HG03095 (cell line): ENCODE data around the gene LRRC14B.

Experiments
- ATAC-seq: cut with Tn5 transposase; IDR thresholded peaks from one replicate; pipeline ENCODE4 v1.9.1; 2021; ENCODE audit warnings: moderate library complexity; ENCODE audit not compliant: unreplicated experiment

Gene LRRC14B

DNA sequence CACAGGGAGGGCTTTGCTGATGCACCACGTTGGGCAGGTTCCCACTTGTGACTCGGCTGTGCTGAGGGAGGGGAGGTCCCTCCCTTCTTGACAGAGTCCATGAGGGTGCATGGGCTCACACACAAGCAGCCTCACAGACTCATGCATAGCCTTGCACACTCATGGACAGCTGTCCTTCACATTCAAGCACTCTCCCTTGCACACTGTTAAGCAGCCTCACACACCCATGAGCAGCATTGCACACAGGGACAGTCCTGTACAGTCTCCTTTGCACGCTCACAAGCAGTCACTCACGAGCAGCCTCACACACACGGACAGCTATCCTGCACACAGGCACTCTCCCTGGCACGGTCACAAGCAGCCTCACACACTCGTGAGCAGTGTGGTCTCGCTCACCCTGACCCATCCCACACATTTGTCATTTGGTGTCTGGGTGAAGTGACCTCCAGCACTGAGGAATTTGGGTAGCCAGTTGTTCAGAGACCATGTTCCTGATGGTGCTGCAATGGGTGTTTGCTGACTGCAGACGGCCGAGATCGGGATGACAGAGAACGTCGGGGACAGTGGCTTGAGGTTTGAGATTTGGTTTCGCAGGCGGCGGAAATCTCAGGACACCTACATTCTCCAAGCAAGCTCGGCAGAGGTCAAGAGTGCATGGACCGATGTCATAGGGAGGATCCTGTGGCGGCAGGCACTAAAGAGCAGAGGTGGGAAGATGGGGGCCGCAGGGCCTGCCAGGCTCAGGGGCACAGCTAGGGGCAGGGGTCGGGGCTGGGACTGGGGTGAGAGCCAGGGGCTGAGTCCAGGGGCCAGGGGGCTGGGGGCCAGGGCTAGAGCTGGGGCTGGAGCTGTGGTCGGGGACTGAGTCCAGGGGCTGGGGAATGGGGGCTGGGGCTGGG, 17.7 kb upstream of the LRRC14B start:
- ATAC-seq, result no peak

DNA sequence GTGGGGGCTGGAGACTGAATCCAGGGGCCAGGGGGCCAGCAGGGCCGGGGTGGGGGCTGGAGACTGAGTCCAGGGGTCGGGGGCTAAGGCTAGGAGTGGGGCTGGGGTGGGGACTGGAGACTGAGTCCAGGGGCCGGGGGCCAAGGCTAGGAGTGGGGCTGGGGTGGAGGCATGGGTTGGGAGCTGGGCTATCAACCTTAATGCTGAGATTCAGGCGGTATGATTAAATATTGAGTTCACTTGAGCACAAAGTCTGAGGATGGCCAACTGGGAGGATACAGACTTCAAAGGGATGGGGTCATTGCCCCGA, 17.0 kb upstream of the LRRC14B start:
- ATAC-seq, result no peak

DNA sequence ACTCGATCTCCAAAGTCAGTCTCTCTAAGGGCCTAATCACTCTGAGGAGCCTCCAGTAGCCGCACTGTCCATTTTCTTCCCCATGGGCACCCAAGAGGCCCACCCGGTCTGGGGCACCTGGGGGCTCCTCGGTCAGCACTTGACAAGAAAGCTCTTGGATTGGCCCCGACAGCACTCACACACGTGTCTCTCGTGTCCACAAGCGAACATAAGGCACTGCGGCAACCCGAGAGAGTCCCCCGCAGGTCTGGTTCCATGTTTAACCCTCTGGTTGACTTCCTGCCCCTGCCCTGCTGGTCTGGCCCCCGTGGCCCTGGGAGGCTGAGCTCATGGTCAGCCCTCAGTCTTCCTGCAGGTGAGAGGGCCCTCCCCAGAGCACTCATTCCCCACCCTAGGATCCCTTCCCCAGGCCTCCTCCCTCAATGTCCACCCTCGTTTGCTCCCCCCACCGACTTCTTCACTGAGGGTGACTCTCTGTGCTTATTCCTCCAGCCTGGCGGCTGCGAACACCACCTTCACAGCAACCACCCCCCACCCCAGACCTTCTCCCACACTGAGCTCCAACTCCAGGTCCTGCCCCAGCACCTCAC, 16.3 kb upstream of the LRRC14B start:
- ATAC-seq, result no peak

DNA sequence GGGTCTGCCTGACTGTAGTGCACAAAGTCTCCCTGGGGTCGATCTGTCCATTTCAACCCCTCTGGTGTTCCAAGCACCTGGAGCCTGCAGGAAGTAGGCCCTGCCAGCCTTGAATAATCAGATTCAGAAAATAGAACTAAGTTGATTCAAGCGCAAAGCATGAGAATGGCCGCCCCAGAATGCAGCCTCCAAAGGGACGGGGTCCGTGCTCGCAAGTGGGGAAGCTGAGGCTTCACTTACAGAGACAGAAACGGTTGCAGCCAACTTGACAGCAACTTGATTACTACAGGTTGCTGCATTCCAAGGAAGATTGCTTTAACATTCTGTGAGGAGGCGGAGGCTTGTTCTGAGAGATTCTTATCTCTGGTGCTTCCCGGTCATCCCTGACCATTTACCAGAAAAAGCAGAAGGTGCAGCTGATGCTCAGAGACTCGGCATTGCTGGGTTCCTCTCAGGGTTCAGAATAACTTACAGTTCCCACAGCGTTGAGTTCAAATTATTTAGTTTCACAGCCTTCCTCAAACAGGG, 14.9 kb upstream of the LRRC14B start:
- no peak for ATAC-seq

DNA sequence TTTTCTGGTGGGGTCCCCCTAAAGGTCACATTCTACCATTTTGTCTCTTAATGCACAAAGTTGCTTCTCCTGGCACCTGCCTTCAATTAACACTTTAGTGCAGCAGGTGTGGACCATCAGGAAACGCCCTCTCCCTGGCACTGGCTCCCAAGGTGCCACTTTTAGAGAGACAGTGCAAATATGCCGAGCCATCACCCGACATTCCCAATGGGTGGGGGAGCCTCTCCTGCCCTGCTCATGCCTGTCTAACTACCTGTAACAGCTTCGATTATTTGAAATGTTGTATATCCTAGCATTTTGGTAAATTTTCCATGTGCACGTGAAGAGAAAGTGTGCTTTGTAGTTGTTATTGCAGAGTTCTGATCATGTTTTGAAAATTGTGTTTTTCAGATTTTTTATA, 13.2 kb upstream of the LRRC14B start:
- no peak for ATAC-seq

DNA sequence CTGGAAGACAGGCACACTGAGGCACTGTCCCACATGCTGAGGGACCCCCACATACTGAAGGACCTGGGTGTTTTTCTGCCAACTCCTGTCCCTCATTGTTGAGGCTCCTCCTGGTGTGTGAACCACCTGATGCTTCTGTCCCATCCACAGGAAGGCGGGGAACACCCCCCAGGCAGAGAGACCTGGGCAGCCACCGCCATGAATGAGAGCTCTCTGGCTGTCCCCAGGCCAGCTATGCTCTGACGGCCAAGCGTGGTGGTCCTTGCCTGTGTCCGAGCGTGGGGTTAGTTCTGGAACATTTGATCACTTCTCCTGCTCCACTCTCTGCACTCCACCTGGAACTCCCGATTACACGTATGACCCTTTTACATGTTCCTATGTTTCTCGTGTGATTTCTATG, 11.9 kb upstream of the LRRC14B start:
- no peak for ATAC-seq

DNA sequence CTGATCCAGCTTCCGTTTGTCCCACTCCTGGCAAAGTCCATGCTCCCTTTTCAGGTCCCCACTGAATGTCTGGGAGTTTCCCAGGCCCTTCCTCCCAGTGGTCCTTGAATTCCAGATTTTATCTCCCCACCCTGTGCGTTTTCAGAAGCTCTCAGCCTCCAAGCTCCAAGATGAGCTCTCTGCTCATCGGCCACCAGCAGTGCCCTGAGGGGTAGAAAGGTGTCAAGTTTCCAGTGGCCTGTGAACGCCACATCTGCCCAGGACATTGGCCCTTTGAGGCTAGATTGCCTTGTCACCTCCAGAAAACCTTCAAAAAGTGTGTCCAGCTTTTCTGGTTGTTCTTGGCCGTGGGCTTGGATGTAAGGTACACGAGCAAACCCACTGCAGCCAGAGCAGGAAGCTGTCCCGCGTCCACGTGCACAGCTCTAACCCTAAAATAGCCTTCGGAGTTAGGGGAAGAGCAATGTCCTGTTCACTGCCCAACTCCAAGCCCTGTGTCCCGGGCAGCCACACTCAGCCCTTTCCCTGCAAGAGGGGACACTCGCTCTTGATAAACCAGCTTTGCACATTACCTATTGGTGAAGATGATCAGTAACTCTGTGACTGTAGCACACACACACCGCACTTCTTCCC, 10.9 kb upstream of the LRRC14B start:
- ATAC-seq, result no peak

DNA sequence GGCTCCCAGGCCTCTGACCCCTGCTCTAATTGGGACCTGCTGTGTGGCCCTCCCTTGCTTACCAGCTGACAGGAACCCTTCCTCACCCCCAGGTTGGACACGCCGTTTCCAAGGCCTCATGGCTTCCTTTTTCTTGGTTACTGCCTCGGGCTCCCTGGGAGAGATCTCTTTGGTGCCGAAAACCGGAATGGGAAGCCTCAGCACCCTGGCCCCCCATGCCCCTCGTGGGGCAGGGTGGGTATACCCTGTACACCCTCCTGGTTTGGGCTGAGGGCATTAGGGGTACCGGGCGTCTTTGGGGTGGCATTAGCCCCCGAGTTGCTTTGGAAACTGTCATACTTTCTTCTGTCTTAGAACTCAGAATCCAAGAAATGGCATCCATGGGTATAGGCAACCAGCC, 10.1 kb upstream of the LRRC14B start:
- ATAC-seq, result no peak

DNA sequence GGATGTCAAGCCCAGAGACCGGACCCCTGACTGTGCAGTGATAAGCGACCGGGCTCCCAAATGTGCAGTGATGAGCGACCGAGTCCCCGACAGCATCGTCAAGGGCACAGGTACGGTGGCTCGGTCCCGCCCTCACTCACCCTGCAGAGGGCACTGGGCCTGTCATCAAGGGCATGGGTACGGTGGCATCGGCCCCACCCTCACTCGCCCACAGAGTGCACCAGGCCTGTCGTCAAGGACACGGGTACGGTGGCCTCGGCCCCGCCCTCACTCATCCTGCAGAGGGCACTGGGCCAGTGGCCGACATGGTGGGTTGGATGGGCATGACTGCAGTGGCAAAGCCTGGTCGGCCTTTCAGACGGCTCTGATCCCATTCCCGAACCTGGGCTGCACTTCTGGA, 9.7 kb upstream of the LRRC14B start:
- no peak for ATAC-seq

DNA sequence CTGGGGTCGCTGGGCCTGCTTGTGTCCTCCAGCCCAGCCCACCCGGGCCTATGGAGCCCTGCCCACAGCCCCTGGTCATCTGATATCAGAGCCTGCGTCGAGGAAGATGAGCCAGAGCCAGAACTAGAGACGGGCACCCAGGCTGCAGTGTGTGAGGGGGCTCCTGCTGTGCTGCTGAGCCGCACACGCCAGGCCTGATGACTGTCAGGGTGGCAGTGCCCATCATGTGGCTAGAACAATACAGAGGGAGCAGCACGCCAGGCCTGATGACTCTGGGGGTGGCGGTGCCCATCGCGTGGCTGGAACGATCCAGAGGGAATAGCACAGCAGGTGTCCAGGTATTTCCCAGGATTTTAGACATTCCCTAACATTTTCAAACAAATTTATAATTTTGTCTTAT, 9.2 kb upstream of the LRRC14B start:
- no peak for ATAC-seq

DNA sequence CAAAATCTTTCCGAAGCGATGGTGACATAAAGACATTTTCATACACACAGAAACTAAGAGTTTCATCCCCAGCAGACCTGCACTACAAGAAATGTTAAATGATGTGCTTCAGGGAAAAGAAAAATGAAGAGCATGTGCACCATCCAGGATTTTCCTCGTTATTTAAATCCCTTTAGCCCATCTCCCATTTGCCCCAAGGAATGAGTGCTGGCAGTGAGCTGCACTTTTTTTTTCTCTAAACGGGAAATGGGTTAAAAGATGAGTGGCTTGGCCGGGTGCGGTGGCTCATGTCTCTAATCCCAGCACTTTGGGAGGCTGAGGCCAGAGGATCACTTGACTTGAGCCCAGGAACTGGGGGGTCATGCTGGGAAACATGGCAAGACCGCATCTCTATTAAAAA, 6.8 kb upstream of the LRRC14B start:
- ATAC-seq, result no peak

DNA sequence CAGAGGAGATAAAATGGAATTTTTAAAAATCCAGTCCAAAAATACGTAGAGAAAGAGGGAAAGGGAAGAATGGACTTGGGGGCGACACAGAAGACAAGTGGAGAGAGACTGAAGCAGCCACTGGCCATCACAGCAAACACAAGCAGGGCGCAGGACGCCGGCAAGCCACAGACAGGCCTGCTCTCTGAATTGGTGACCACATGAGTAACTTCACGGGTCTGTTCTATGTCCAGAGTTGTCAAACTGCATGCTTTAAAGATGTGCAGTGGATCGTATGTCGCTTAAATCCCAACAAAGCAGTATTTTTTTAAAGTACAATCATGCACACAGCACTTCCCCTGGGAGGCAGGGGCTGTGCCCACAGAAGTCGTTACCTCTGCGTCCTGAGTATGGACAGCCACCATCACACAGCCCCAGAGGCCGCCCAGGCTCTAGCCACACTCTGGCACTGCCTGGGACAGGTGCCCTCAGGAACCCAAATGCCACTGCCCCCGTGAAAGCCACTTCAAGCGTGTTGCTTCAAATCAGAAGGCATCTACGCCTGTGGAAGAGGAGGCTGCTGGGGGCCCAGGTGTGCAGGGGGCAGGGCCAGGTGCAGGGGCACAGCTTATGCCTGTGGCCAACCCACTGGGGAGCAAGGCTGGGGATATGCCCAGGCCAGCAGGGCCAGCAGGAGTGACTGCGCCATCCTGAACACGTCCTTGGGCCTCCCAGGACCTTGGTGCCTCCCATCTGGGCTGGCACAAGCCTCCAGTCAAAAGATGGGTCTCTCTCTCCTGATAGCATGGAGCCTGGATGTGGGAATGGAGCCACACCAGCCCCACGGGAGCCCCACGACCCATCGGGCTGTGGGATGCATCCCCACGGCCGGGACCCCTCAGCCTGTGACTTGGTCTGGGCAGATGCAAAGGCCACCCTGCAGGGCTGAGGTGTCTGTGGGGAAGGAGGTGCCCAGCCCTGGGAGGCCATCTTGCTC, 5.9 kb upstream of the LRRC14B start:
- no peak for ATAC-seq

DNA sequence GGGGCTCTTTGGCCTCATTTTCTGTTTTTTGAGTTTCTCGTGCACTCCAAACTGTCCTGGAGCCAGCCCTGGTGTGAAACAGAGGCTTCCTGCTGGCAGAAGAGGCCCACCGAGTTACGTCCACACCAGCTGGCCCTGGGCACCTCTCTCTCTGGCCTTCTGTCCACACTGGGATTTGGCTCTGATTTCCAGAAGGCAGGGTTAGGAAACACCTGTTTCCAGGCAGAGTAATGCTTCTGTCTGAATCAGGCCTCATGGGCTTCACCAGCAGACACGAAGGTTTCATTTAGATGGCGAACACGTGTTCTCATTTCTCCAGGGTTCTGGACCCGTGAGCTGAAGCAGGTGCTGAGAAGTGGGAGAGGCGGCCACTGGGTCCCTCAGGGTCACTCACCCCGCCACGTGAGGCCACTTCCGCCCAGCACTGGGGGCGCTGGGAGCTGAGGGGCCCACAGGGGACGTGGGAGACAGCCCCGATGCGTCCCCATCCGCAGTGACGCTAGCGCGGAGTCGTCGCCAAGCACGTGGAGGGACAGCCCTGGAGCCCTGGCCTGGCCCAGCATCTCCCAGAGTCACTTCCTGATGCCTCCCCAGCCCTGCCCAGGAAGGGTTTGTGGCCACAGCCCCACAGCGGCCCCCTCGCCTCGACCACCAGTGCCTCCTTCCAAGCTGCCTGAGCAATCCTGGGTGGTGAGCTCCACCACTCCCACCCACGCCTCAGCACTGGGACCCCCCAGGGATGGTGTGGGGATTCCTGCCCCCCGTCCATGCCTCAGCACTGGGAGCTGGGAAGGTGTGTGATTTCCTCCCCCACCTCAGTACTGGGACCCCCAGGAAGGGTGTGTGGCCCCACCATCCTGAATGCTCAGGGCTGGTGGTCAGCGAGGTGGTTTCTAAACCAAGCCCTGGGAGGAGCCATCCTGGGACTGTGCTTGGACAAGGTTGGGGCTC, 4.9 kb upstream of the LRRC14B start:
- ATAC-seq, result no peak

DNA sequence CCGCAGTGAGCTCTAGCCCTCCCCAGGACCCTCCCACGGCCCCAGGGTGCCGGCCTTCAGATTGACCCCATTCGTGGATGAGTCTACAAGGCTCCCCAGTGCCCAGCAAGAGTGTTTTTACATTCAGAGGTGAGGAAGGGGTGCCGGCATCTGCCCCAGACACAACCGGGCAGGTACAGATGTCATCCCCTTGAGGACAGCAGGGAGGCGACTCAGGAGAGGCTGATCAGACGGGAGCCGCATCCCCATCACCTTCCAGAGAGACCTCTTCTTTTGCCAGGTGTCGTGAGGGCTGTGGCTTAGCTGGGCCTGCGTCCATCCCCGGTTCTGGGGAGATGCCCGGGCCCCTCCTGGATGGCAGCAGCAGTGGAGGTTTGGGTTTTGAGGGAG, 4.3 kb upstream of the LRRC14B start:
- ATAC-seq, result no peak

DNA sequence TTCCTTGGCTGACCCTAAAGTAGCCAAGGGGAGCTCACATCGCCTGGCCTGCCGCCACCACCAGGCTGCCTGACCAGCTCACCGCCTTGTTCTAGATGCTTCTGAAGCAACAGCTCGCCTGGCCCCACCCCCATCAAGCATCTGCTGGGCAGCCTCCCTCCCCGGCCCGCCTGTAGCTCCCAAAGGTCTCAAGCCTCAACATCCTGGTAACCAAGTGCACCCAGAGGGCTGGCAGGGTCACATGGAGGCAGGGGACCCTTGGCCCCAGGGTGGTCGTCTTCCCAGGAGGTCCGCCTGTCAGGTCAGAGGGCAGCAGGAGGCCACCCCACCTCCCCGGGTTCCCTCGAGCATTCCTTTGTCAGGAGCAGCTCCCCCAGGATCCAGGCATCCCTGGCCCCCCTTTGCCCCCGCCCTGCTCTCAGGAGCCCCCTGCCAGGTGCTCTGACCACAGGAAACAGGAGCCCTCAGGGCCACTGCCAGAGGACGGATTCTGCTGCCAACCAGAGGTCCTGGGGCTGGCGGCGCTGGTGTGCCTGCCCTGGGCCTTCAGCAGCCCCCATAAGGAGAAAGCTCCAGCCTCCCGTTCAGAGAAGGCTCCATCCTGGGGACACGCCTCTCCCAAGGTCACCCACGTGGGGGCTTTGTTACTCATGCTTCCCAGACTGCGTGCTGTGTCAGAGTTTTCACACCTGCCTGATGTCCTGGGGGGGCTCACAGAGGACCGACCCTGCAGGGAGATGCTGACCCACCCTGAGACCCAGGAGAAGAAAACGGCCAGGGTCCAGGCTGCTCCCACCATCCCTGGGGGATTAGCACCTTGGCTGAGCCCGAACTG, 3.5 kb upstream of the LRRC14B start:
- ATAC-seq, result no peak

DNA sequence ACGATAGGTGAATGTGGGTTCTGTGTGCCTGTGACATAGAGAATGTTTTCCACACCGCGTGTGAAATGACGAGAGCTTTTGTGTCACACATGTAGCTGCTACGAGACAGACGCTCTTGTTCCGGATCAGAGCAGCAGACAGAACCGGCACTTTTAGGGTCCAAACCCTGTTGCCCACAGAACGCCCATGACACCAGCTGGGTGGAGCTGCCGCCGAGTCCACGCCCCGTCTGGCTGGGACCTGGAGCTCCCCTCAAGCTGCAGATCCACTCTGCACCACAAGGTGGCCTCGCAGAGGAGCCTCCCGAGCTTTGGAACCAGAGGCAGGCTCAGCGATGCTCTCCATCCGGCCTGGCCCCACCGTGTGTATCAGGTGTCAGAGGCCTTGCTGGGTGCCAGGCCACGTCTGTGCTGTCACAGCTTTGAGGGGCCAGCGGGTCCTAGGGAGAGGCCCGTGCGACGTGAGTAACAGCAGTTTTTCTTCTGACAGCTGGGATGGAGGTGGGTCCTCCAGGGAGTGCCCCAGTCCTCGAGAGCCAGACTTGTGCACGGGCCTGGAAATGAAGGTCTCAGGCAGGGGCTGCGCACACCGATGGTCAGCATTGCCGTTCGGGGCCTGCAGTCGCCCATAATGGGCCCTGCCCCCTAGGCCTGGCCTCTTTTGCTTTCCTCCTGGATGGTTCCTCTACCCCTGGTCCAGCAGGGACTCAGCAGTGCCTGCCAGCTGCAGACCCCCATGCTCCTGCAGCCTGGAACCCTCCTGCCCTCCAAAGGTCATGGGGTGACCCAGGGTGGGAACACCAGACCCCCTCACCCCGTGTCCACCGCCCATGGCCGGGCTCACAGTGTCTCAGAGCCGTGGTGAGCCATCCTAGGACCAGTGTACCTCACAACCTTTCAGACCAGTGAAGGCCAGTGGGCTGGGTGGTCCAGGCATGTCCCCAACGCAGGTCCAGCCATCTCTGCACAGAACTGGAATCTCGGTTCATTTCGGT, 2.5 kb upstream of the LRRC14B start:
- ATAC-seq, result peak; percentile 76

DNA sequence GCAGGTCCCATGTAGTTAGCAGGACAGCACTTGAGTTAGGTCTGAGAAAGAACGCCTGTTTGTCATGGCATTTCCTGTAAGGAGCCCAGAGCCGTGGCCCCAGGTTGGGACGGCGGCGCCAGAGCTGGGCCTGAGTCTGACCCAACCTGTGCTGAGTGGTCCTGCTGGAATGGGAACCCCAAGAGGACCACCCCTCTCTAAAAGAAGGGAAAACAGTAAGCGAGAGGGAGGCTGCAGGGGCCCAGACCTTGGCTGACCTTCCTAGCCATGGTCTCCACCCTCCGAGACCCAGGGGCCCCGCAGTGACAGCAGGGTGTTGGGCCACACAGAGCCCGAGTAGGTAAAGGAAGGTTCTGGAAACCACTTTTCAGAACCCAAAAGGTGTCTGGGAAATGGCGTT, 1.8 kb upstream of the LRRC14B start:
- ATAC-seq, result no peak

DNA sequence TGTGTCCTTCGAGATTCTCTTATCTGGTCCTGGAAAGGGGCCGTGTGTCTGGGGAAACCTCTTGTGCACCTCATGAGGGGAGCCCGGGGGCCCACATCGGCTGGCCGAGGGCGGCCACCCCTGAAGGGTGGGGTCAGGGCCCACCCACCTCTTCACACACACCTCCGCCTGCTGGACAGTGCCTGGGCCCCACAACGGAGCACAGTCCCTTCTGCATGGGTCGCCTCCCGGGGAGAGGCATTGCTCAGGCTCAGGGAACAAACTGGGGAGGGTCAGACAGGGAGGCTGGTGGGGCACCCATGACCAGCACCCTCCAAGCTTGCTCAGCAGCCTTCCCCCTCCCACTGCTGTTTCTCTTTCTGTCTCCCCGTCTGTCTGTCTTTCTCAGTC, 1.3 kb upstream of the LRRC14B start:
- ATAC-seq, result no peak
